GM12878 (cell line): ENCODE data around the gene RPS16. TPM values are rescaled to one million over a fixed set of nuclear protein-coding genes. Genes with fewer than 3 reads are reported as not detected.

ENCODE experiments used
- ASH2L ChIP-seq: fragments of 300-600, 200-600 bp; sonication (generic); IDR thresholded peaks from 2 replicates; pipeline ENCODE4 v1.6.1; 2017; ENCODE audit warnings: low read depth, mild to moderate bottlenecking, borderline replicate concordance
- BHLHE40 ChIP-seq, 2 experiments: fragments of 450-650 bp in 1 of 2; IDR thresholded peaks; 2 replicates each; pipeline ENCODE4 v1.6.1; 2011 to 2017; ENCODE audit warnings: low read depth in 2 of 2, borderline replicate concordance in 1 of 2, improper control_type of control experiment in 1 of 2, low read length in 1 of 2, mild to moderate bottlenecking in 1 of 2
- CBFB ChIP-seq: IDR thresholded peaks from 2 replicates; pipeline ENCODE4 v1.6.1; 2016; ENCODE audit warnings: antibody characterized with exemption, low read depth
- EED ChIP-seq: sonication (generic); IDR thresholded peaks from 2 replicates; pipeline ENCODE4 v1.6.1; 2016; ENCODE audit warnings: antibody characterized with exemption, low read depth
- FOS ChIP-seq: IDR thresholded peaks from 3 replicates; pipeline ENCODE4 v1.6.1; 2011; ENCODE audit warnings: borderline replicate concordance; ENCODE audit not compliant: insufficient read length; ENCODE audit errors: extremely low read depth
- FOXM1 ChIP-seq: IDR thresholded peaks from 2 replicates; pipeline ENCODE4 v1.6.1; 2012; ENCODE audit warnings: low read depth, mild to moderate bottlenecking, inconsistent platforms, low read length, moderate library complexity
- HDAC6 ChIP-seq: fragments of 200-600 bp; sonication (generic); IDR thresholded peaks from one replicate; pipeline ENCODE4 v1.8.0; 2017; ENCODE audit warnings: antibody characterized with exemption; ENCODE audit not compliant: unreplicated experiment
- KAT2A ChIP-seq: conservative IDR thresholded peaks from 2 replicates; pipeline ENCODE4 v1.6.1; 2011; ENCODE audit warnings: low read depth, low read length; ENCODE audit not compliant: control insufficient read depth
- NR2C2 ChIP-seq: IDR thresholded peaks from 2 replicates; pipeline ENCODE4 v1.6.1; 2011; ENCODE audit warnings: borderline replicate concordance, low read depth; ENCODE audit not compliant: control insufficient read depth, insufficient read length
- PAX8 ChIP-seq: fragments of 450-650 bp; IDR thresholded peaks from 2 replicates; pipeline ENCODE4 v1.6.1; 2017; ENCODE audit warnings: mild to moderate bottlenecking, moderate library complexity
- PKNOX1 ChIP-seq: fragments of 450-650 bp; IDR thresholded peaks from 2 replicates; pipeline ENCODE4 v1.6.1; 2016; ENCODE audit warnings: mild to moderate bottlenecking
- RAD21 ChIP-seq: IDR thresholded peaks from 2 replicates; pipeline ENCODE4 v1.6.1; 2011; ENCODE audit warnings: mild to moderate bottlenecking, low read depth, low read length, moderate library complexity; ENCODE audit not compliant: insufficient read depth
- RFX5 ChIP-seq: IDR thresholded peaks from 2 replicates; pipeline ENCODE4 v1.6.1; 2011; ENCODE audit warnings: low read depth, low read length, improper control_type of control experiment
- SMC3 ChIP-seq: IDR thresholded peaks from 2 replicates; pipeline ENCODE4 v1.6.1; 2011; ENCODE audit warnings: low read length, improper control_type of control experiment, borderline replicate concordance
- SPI1 ChIP-seq: IDR thresholded peaks from 2 replicates; pipeline ENCODE4 v1.6.1; 2011; ENCODE audit warnings: low read depth, mild to moderate bottlenecking, low read length, moderate library complexity, borderline replicate concordance; ENCODE audit not compliant: insufficient read depth
- SRF ChIP-seq, 2 experiments: IDR thresholded peaks; 2 replicates each; pipeline ENCODE4 v1.6.1; 2011; ENCODE audit warnings: low read depth in 2 of 2, low read length in 2 of 2, mild to moderate bottlenecking in 1 of 2, moderate library complexity in 1 of 2
- ZBED1 ChIP-seq: IDR thresholded peaks from 2 replicates; pipeline ENCODE4 v1.6.1; 2016; ENCODE audit warnings: borderline replicate concordance
- ZSCAN29 ChIP-seq: fragments of 450-650 bp; IDR thresholded peaks from 2 replicates; pipeline ENCODE4 v1.6.1; 2017; ENCODE audit warnings: mild to moderate bottlenecking, moderate library complexity
- polyA plus RNA-seq, 11 experiments: library from polyadenylated mRNA; depleted of rRNA in 4 of 11; unstranded in 6 of 11; stranded (reverse) in 5 of 11; fragments of >200 nt; fragmentation: Nextera tagmentation in 4 of 11; fragmentation: Illumina TruSeq in 1 of 11; extraction: Ambion mirVana in 4 of 11; extraction: Trizol in 1 of 11; gene quantifications; 1 replicate in 1 of 11; 2 replicates in 10 of 11; pipeline versions ENCODE4 v1.2.1 to v1.2.3, GENCODE V29; 2011 to 2016; ENCODE audit warnings: inconsistent platforms in 2 of 11, missing spikeins in 2 of 11, low read depth in 1 of 11
- total RNA-seq, 4 experiments: library from RNA; depleted of rRNA in 3 of 4; stranded (reverse); fragments of >200 nt in 3 of 4; fragmentation: Illumina TruSeq in 1 of 4; extraction: Trizol in 1 of 4; gene quantifications; 2 replicates each; pipeline versions ENCODE4 v1.2.1 to v1.2.3, GENCODE V29; 2013 to 2021
- TF ChIP-seq, protein P1 (sequence below): fragments of 450-650 bp; IDR thresholded peaks from 2 replicates; pipeline ENCODE4 v1.6.1; 2016; ENCODE audit warnings: mild to moderate bottlenecking, moderate library complexity, borderline replicate concordance
- TF ChIP-seq, protein P2 (sequence below): fragments of 450-650 bp; IDR thresholded peaks from 2 replicates; pipeline ENCODE4 v1.6.1; 2018; ENCODE audit warnings: mild to moderate bottlenecking, low read depth, moderate library complexity; ENCODE audit not compliant: partially characterized antibody
- TF ChIP-seq, protein P3 (sequence below): IDR thresholded peaks from 2 replicates; pipeline ENCODE4 v1.6.1; 2011; ENCODE audit warnings: low read depth, low read length, improper control_type of control experiment, borderline replicate concordance

RPS16 gene
- total and polyA plus RNA-seq, 10 of the 15 experiments (the other 5 are each of a cell fraction or from before 2014, with no cell fraction given): 148 to 4,810 (median 2,343) TPM

- TF ChIP-seq EED (no peak), HDAC6 (no peak), ASH2L (no peak), ZBED1 (no peak), CBFB (no peak), ZSCAN29 (0 out of 2 replicates have a peak, but pooled peaks have one; percentile 10), NR2C2 (no peak), RFX5 (no peak), FOS (no peak), FOXM1 (no peak), SPI1 (no peak), BHLHE40 (IDR thresholded peaks at IDR 0.05; ENCODE audit: borderline replicate concordance in 1 of 2, low read depth in 2 of 2, low read length in 1 of 2) (peak; percentile 55 to 74; a peak in 2 of 4 replicates), SMC3 (no peak), RAD21 (no peak), SRF (IDR thresholded peaks at IDR 0.05; ENCODE audit: low read depth in 2 of 2, low read length in 2 of 2) (no peak), KAT2A (no peak), PKNOX1 (no peak), PAX8 (no peak)
- TF ChIP-seq, protein P1, sequence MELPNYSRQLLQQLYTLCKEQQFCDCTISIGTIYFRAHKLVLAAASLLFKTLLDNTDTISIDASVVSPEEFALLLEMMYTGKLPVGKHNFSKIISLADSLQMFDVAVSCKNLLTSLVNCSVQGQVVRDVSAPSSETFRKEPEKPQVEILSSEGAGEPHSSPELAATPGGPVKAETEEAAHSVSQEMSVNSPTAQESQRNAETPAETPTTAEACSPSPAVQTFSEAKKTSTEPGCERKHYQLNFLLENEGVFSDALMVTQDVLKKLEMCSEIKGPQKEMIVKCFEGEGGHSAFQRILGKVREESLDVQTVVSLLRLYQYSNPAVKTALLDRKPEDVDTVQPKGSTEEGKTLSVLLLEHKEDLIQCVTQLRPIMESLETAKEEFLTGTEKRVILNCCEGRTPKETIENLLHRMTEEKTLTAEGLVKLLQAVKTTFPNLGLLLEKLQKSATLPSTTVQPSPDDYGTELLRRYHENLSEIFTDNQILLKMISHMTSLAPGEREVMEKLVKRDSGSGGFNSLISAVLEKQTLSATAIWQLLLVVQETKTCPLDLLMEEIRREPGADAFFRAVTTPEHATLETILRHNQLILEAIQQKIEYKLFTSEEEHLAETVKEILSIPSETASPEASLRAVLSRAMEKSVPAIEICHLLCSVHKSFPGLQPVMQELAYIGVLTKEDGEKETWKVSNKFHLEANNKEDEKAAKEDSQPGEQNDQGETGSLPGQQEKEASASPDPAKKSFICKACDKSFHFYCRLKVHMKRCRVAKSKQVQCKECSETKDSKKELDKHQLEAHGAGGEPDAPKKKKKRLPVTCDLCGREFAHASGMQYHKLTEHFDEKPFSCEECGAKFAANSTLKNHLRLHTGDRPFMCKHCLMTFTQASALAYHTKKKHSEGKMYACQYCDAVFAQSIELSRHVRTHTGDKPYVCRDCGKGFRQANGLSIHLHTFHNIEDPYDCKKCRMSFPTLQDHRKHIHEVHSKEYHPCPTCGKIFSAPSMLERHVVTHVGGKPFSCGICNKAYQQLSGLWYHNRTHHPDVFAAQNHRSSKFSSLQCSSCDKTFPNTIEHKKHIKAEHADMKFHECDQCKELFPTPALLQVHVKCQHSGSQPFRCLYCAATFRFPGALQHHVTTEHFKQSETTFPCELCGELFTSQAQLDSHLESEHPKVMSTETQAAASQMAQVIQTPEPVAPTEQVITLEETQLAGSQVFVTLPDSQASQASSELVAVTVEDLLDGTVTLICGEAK: no peak
- TF ChIP-seq, protein P2, sequence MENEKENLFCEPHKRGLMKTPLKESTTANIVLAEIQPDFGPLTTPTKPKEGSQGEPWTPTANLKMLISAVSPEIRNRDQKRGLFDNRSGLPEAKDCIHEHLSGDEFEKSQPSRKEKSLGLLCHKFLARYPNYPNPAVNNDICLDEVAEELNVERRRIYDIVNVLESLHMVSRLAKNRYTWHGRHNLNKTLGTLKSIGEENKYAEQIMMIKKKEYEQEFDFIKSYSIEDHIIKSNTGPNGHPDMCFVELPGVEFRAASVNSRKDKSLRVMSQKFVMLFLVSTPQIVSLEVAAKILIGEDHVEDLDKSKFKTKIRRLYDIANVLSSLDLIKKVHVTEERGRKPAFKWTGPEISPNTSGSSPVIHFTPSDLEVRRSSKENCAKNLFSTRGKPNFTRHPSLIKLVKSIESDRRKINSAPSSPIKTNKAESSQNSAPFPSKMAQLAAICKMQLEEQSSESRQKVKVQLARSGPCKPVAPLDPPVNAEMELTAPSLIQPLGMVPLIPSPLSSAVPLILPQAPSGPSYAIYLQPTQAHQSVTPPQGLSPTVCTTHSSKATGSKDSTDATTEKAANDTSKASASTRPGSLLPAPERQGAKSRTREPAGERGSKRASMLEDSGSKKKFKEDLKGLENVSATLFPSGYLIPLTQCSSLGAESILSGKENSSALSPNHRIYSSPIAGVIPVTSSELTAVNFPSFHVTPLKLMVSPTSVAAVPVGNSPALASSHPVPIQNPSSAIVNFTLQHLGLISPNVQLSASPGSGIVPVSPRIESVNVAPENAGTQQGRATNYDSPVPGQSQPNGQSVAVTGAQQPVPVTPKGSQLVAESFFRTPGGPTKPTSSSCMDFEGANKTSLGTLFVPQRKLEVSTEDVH: no peak
- TF ChIP-seq, protein P3, sequence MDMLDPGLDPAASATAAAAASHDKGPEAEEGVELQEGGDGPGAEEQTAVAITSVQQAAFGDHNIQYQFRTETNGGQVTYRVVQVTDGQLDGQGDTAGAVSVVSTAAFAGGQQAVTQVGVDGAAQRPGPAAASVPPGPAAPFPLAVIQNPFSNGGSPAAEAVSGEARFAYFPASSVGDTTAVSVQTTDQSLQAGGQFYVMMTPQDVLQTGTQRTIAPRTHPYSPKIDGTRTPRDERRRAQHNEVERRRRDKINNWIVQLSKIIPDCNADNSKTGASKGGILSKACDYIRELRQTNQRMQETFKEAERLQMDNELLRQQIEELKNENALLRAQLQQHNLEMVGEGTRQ: no peak
These were observed 24.5 kb downstream of the RPS16 start (continued) for GRCh38 chr19:39411081-39411831.
